Natural killer cell treated with Interleukin-12 subunit alpha and Interleukin-12 subunit beta and Interleukin-15 and Interleukin-18, amount 100 ng/mL, for 72 hours (primary cell): ENCODE measurements around the gene GTF3C2. TPM values are rescaled to one million over a fixed set of nuclear protein-coding genes. Genes with fewer than 3 reads are reported as not detected.
A peak's percentile ranks its signal among the peaks of the same experiment; 100 is the strongest.
"Not testable (repeated sequence)": the region's sequence is repeated elsewhere in the genome, so short reads cannot be mapped to it uniquely, and the experiment has no call there.

Experiments used
- ATAC-seq, 2 donors: fragments of 150-1000 bp; cut with Tn5 transposase in 1 of 2; sonication (Bioruptor Pico), chemical (Tn5 transposase) in 1 of 2; 2 replicates each; pipeline ENCODE4 v1.10.0; 2021
- DNase-seq: peaks from one replicate; pipeline ENCODE4 v3.0.0; 2022; ENCODE audit warnings: low spot score
- H3K27ac Mint-ChIP-seq, 2 donors: 1 replicate in 1 of 2; 2 replicates in 1 of 2; pipeline ENCODE4 v1.8.0; 2022; ENCODE audit warnings: mixed read lengths in 2 of 2, mild to moderate bottlenecking in 1 of 2, moderate library complexity in 1 of 2
- H3K27me3 Mint-ChIP-seq, 2 donors: 1 replicate in 1 of 2; 2 replicates in 1 of 2; pipeline ENCODE4 v1.8.0; 2022; ENCODE audit warnings: mixed read lengths in 2 of 2
- H3K36me3 Mint-ChIP-seq: one replicate; pipeline ENCODE4 v1.8.0; 2022; ENCODE audit warnings: mixed read lengths
- H3K4me1 Mint-ChIP-seq, 2 donors: 1 replicate in 1 of 2; 2 replicates in 1 of 2; pipeline ENCODE4 v1.8.0; 2022; ENCODE audit warnings: low read depth in 2 of 2, mixed read lengths in 2 of 2, mild to moderate bottlenecking in 1 of 2
- H3K4me3 Mint-ChIP-seq: one replicate; pipeline ENCODE4 v1.8.0; 2022; ENCODE audit warnings: mixed read lengths
- H3K9me3 Mint-ChIP-seq: 2 replicates; pipeline ENCODE4 v1.8.0; 2022; ENCODE audit warnings: mixed read lengths
- total RNA-seq, 2 donors: library from RNA; stranded (reverse); gene quantifications; one replicate each; pipeline ENCODE4 v1.2.3, GENCODE V29; 2022

GTF3C2 gene
- total RNA-seq, 2 donors from 2014 or later, result 85.4 to 107 TPM

DNA sequence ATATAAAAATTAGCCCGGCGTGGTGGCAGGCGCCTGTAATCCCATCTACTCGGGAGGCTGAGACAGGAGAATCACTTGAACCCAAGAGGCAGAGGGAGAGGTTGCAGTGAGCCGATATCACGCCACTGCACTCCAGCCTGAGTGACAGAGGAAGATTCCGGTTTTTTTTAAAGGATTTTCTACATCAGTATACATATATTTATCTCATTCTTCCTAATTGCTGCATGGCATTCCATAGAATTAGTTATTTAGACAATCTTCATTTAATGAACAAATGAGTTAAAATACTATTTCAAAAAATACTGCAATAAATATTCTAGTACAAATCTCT, 2.0 kb downstream of the GTF3C2 start:
- H3K9me3 Mint-ChIP-seq, result no peaks in the 10 kb centered on the region

DNA sequence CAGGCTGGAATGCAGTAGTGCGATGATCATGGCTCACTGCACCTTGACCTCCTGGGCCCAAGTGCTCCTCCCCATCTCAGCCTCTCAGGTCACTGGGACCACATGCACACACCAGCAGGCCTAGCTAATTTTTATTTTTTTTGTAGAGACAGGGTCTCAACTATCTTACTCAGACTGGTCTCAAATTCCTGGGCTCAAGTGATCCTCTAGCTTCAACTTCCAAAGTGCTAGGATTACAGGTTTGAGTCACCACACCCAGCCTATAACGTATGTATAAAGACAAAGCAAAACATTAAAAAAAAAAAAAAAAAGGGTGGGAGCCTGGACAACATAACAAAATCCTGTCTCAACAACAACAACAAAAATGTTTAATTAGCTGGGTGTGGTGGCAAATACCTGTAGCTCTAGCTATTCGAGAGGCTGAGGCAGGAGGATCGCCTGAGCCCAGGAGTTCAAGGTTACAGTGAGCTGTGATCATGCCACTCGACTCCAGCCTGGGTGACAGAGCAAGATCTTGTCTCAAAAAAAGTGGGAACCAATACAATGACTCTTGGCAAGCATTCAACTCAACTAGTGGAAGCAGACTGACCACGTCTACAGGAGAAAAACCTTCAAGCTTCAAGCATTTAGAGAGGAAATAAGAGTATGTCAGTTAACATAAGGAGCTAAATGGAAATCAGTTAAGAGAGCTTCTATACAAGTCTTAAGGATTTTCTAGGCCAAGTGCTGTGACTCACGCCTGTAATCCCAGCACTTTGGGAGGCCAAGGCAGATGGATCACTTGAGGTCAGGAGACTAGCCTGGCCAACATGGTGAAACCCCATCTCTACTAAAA, 2.6 kb downstream of the GTF3C2 start:
- Mint-ChIP-seq H3K27ac (peak overlapping the region in 1 of 2 donors; percentile 23), H3K9me3 (no peaks in the 10 kb centered on the region), H3K36me3 (peaks cover 4% of the 10 kb centered on the region), H3K27me3 (no peaks in the 10 kb centered on the region), H3K4me3 (peak overlapping the region; percentile 62), H3K4me1 (peaks cover 31 to 45% of the 10 kb centered on the region in 2 donors)
- ATAC-seq, result no peak
- no peak for DNase-seq

More for the DNA sequence above, 2.0 kb downstream of the GTF3C2 start:
- DNase-seq, result no peak
- peaks cover 4% of the 10 kb centered on the region for H3K36me3 Mint-ChIP-seq
- H3K27me3 Mint-ChIP-seq, result no peaks in the 10 kb centered on the region
- peak overlapping the region; percentile 62 for H3K4me3 Mint-ChIP-seq
- ATAC-seq, result no peak
- H3K27ac Mint-ChIP-seq, result peak overlapping the region in 1 of 2 donors; percentile 23
- H3K4me1 Mint-ChIP-seq, result peaks cover 31 to 45% of the 10 kb centered on the region in 2 donors

DNA sequence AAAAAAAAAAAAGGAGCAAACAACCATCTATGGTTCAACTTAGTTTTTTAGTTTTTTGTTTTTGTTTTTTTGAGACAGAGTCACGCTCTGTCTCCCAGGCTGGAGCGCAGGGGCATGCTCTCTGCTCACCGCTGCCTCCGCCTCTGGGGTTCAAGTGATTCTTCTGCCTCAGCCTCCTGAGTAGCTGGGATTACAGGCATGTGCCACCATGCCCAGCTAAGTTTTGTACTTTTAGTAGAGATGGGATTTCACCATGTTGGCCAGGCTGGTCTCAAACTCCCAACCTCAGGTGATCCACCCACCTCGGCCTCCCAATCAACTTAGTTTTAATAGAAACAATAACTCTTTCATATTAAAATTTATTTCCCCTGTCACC, 3.2 kb downstream of the GTF3C2 start:
- not testable (repeated sequence) for H3K9me3 Mint-ChIP-seq, H3K4me3 Mint-ChIP-seq, DNase-seq, ATAC-seq, H3K27ac Mint-ChIP-seq, H3K27me3 Mint-ChIP-seq, H3K36me3 Mint-ChIP-seq
- H3K4me1 Mint-ChIP-seq, result peaks cover 27 to 40% of the 10 kb centered on the region in 2 donors

DNA sequence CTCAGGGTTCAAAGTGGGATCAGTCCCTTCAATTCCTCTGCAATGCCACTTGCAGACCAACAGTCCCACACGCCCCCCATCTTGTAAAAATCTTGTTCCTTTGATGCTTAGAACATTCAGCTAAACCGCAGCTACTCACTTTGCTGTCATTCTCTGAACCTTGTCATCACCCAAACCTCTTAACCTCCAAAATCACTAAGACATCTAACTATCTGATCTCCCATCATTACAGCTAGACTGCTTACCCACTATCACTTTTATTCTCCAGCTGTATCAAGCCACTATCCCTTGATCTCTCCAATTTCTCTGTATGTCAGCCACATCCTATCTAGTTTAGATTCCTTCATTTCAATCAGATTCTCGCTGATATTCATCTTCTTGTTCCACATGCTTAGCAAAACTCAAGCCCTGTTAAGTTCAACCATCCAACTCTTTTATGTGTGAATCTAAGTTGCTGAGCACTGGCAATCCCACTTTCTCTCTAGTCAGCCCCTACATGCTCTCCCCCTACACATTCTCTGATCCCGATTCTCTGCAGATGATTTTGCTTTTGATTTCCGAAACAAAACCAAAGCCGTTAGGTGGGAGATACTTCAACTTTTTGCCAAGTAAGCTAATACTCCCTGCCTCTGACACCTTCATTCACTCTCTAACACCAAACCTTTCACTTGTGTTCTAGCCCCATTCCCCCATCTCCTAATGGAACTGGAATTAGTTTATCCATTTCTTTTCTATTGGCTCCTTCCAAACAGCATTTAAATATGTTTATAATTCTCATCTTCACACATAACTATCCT, 4.6 kb downstream of the GTF3C2 start:
- Mint-ChIP-seq H3K27ac (no peak overlapping the region), H3K27me3 (no peaks in the 10 kb centered on the region), H3K4me1 (peaks cover 25 to 31% of the 10 kb centered on the region in 2 donors), H3K36me3 (peaks cover 2% of the 10 kb centered on the region), H3K9me3 (no peaks in the 10 kb centered on the region), H3K4me3 (no peak overlapping the region)
- no peak for DNase-seq
- no peak for ATAC-seq

DNA sequence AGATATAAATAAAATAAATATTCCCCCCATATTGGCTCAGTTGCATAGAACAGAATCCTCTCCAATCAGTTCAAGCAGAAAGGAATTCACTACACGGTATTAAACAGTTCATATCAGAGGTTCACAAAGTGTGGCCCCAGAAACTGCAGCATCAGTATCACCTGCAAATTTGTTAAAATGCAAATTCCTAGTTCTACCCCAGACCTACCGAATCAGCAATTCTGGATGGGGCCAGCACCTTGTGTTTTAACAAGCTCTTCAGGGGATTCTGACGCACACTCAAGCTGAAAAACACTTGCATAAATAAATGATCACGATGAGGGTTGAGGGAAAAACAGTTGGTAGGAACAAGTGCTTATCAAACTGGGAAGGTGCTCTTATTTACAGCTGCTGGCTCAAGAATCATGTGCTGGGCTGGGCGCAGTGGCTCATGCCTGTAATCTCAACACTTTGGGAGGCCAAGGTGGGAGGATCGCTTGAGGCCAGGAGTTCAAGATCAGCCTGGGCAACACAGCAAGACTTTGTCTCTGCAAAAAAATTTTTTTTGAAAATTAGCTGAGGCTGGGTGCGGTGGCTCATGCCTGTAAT, 6.4 kb downstream of the GTF3C2 start:
- H3K4me3 Mint-ChIP-seq, result no peak overlapping the region
- H3K27ac Mint-ChIP-seq, result no peak overlapping the region
- H3K36me3 Mint-ChIP-seq, result no peaks in the 10 kb centered on the region
- no peak for ATAC-seq
- no peaks in the 10 kb centered on the region for H3K27me3 Mint-ChIP-seq
- H3K9me3 Mint-ChIP-seq, result no peaks in the 10 kb centered on the region
- DNase-seq, result no peak
- peaks cover 23 to 24% of the 10 kb centered on the region in 2 donors for H3K4me1 Mint-ChIP-seq

DNA sequence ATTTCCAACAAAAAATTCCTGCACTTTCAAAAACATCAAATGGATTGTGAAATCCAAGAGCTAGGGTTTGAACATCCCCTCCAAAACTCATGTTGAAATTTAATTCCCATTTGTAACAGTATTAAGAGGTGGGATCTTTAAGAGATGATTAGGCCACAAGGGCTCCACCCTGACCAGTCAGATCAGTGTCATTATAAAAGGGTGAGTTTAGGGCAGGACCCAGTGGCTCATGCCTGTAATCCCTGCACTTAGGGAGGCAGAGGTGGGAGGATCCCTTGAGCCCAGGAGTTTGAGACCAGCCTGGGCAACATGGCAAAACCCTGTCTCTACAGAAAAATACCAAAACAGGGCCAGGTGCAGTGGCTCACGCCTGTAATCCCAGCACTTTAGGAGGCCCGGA, 8.9 kb downstream of the GTF3C2 start:
- no peak for ATAC-seq
- Mint-ChIP-seq H3K36me3 (no peaks in the 10 kb centered on the region), H3K9me3 (no peaks in the 10 kb centered on the region), H3K27me3 (no peaks in the 10 kb centered on the region), H3K27ac (no peak overlapping the region), H3K4me1 (peaks cover 17 to 21% of the 10 kb centered on the region in 2 donors), H3K4me3 (no peak overlapping the region)
- no peak for DNase-seq

DNA sequence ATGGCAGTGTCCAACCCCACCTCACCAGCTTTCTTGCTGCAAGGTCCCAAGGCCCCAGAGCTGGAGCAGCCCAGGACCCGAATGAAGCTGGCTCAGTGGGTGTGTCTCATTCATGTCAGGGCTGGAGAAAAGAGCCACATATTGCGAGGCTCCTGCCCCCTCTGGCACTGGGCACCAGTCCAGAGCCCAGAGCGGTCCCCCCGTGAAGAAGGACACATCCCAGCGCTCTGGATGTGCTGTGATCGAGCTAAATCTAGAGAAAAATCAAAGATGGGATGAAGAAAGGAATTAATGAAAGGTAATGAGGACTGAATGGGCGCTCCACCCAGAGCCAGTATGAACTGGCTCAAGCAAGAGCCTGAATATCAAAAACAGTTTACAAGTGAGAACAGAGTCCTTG, 20.4 kb downstream of the GTF3C2 start:
- H3K9me3 Mint-ChIP-seq, result no peaks in the 10 kb centered on the region
- DNase-seq, result no peak
- no peaks in the 10 kb centered on the region for H3K27me3 Mint-ChIP-seq
- peaks cover 21% of the 10 kb centered on the region for H3K36me3 Mint-ChIP-seq
- no peaks in the 10 kb centered on the region for H3K4me1 Mint-ChIP-seq
- no peak overlapping the region for H3K27ac Mint-ChIP-seq
- ATAC-seq, result no peak
- H3K4me3 Mint-ChIP-seq, result no peak overlapping the region

DNA sequence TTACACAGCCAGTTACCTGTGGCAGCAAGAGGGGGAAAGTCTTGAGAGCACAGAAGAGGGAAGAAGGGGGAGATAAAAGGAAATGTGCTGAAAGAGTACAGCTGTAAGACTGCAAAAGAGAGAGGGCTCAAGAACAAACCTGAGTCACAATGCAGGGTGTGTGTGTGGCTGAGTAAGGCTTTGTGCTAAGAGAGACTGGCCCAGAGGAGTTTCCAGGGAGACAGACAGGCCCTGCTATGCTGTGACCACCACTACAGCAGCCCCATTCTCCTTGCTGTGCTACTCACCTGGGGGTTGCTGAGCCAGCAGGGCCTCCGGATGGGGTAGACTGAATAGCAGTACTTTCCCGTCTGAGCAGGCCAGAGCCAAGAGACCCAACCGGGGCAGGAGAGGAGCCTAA, 21.3 kb downstream of the GTF3C2 start:
- ATAC-seq, result no peak
- Mint-ChIP-seq H3K27ac (no peak overlapping the region), H3K4me3 (no peak overlapping the region), H3K27me3 (no peaks in the 10 kb centered on the region), H3K4me1 (no peaks in the 10 kb centered on the region), H3K36me3 (peaks cover 14% of the 10 kb centered on the region), H3K9me3 (no peaks in the 10 kb centered on the region)
- DNase-seq, result no peak

DNA sequence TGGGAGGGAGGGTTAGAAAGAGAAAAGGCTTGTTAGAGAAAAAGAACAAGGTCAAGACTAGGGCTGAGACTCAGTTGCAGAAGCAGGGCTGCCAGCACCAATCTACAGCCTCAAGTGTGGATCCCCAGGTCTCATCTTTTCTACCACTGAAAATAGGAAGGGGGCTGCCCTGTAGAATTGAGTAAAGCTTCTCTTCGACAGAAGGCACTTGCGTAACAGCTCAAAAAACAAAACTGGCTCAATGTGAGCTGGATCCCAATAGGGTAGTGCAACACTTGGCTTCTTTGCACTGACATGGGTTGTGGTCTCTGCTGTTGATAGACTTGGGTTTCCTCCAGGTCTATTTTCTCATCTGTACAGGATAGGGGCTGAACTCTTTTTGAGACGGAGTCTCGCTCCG, 31.8 kb downstream of the GTF3C2 start:
- H3K27ac Mint-ChIP-seq, result peak overlapping the region; percentile 91 to 98
- no peak for ATAC-seq
- DNase-seq, result no peak
- H3K9me3 Mint-ChIP-seq, result no peaks in the 10 kb centered on the region
- H3K4me3 Mint-ChIP-seq, result peak overlapping the region; percentile 98
- no peaks in the 10 kb centered on the region for H3K27me3 Mint-ChIP-seq
- H3K4me1 Mint-ChIP-seq, result peaks cover 18 to 22% of the 10 kb centered on the region in 2 donors
- H3K36me3 Mint-ChIP-seq, result peaks cover 14% of the 10 kb centered on the region

DNA sequence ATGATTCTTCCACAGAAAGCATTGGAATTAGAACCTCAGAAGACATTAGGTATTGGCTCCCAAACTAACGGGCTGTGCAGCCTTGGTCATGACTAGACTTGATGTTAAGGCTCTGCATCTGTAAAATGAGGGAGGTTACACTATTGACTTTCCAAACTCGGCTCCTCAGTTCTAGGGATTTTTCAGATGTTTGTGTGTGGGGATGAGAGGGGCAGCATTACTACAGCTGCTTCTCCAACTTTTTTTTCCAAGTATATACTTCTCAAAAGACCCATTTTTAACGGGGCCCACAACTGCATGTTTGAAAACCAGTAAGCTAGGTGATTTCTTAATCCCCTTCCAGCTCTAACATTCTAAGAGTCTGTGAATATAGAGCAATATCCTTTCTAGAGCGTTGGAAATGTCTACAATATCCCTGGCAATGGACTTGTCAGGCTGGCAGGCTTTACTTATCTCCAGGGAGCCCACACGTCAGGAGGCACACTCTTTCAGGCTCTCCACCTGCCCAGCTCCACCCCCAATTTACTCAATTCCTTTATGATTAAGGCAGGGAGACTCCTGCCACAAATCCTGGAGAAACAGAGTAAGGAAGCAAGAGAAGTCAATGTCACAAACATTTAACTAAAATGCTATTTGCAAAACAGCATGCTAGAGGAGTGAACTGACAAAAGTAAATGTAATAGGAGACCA, 32.8 kb downstream of the GTF3C2 start:
- Mint-ChIP-seq H3K4me3 (peak overlapping the region; percentile 98), H3K27me3 (no peaks in the 10 kb centered on the region), H3K4me1 (peaks cover 18 to 22% of the 10 kb centered on the region in 2 donors), H3K27ac (peak overlapping the region; percentile 91 to 98), H3K9me3 (no peaks in the 10 kb centered on the region), H3K36me3 (peaks cover 14% of the 10 kb centered on the region)
- no peak for DNase-seq
- no peak for ATAC-seq

DNA sequence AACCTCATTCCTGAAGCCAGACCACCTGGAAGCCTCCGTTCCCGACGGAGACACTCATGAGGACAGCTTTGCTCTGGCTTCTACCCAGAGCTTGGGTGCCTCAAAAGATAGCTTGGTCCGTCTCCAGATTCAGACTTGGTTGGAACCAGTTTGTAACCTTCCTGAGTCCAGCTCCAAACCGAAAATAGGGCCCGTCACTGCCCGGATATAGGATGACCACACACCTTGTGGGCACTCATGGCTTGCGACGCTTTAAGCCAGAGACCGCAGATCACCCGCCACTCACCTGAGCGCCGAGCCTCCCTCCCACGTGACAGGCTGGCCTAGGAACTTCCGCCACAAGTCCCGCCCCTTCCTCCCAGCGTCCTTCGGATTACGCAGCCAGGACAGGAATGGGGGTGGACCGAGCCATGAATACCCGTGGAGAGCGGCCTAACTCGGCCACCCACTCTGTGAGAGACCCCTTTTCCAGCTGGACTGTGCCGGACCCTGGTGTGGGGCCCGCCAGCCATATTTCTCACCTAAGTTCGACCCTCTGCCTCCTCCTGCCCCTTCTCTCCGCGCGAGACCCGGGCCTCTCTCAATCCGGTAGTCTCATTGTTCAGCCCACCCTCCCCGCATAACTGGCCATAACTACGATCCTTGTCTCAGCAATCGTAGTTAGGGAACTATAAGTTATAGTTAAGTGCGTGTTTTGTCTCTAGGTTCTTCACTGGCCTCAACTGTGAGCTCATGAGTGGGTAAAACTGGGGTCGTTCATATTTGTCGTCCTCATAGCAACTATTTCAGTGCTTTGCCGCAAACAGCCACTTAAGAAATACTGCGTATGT, 33.6 kb downstream of the GTF3C2 start, which contains the start of gene MPV17:
MPV17 (minus strand) TSS at position 332 of the 830 bp plus-strand sequence. CDS start 580 bp downstream, outside the sequence.
- Mint-ChIP-seq H3K9me3 (no peaks in the 10 kb centered on the region), H3K27ac (peak within 1 kb of the TSS; percentile 91 to 98), H3K27me3 (no peaks in the 10 kb centered on the region), H3K36me3 (peaks cover 9% of the 10 kb centered on the region), H3K4me1 (peaks cover 18 to 22% of the 10 kb centered on the region in 2 donors), H3K4me3 (peak within 1 kb of the TSS; percentile 98)
- DNase-seq (peak; percentile 90), ATAC-seq (peak; percentile 97 to 98)

DNA sequence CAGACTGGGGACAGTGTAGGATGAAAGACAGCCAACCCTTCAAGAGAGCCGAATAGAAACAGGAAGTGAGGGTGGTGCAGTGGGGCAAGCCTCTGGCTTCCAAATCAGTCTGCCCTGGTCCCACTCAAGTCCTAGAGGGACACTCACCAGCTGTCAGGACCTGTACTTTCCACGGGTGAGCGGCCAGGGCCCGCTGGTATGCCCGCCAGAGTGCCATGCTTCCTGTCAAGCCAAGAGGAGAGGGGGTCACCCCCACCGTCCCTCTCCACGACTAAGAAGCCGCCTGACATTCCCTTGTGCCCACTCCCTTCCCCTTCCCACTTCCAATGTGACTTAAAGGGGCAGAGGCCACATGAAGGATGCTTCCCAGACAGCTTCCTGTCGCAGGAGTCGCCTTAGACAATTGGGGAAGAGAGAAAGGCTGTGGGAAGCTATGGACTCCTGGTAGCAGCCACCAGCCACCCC, 34.2 kb downstream of the GTF3C2 start:
- ATAC-seq, result peak; percentile 26 to 57
- H3K27me3 Mint-ChIP-seq, result no peaks in the 10 kb centered on the region
- H3K36me3 Mint-ChIP-seq, result peaks cover 9% of the 10 kb centered on the region
- no peak for DNase-seq
- H3K4me3 Mint-ChIP-seq, result peak overlapping the region; percentile 98
- H3K9me3 Mint-ChIP-seq, result no peaks in the 10 kb centered on the region
- H3K27ac Mint-ChIP-seq, result peak overlapping the region; percentile 91 to 98
- peaks cover 18 to 22% of the 10 kb centered on the region in 2 donors for H3K4me1 Mint-ChIP-seq
